OCI-LY1 (cell line): ENCODE measurements around the gene TGFBR1.

Experiments used
- CTCF ChIP-seq: fragments of 200-600 bp; sonication (generic), shearing (Covaris generic); IDR thresholded peaks from 2 replicates; pipeline ENCODE4 v1.5.1; 2017; ENCODE audit warnings: mild to moderate bottlenecking, antibody characterized with exemption, low read length, moderate library complexity, mixed read lengths
- EZH2 ChIP-seq: fragments of 200-600 bp; sonication (generic), shearing (Covaris generic); IDR thresholded peaks from 2 replicates; pipeline ENCODE4 v1.8.0; 2017; ENCODE audit warnings: borderline replicate concordance, mixed run types, mild to moderate bottlenecking, antibody characterized with exemption, low read length, moderate library complexity, mixed read lengths

GRCh38 chr9:99087462-99087861 is 17.5 kb upstream of the TGFBR1 start:
- TF ChIP-seq CTCF (no peak), EZH2 (no peak)
